Duodenal mucosa (tissue), 2 donors: ENCODE measurements around the gene IQCK.
A peak's percentile ranks its signal among the peaks of the same experiment; 100 is the strongest.
"Not testable (repeated sequence)": the region's sequence is repeated elsewhere in the genome, so short reads cannot be mapped to it uniquely, and the experiment has no call there.

ENCODE experiments used
- H3K27ac ChIP-seq: one replicate; pipeline ENCODE4 v1.7.0; 2013; ENCODE audit warnings: low read depth, low read length
- H3K27me3 ChIP-seq, 2 donors: one replicate each; pipeline ENCODE4 v1.7.0; 2013; ENCODE audit warnings: low read length in 2 of 2, control low read depth in 1 of 2; ENCODE audit not compliant: insufficient read depth in 2 of 2, control insufficient read depth in 1 of 2
- H3K36me3 ChIP-seq, 2 donors: one replicate each; pipeline ENCODE4 v1.7.0; 2013; ENCODE audit warnings: low read length in 2 of 2, control low read depth in 1 of 2; ENCODE audit not compliant: insufficient read depth in 2 of 2, control insufficient read depth in 1 of 2
- H3K4me1 ChIP-seq, 2 donors: one replicate each; pipeline ENCODE4 v1.7.0; 2013; ENCODE audit warnings: low read length in 2 of 2, control low read depth in 1 of 2; ENCODE audit not compliant: insufficient read depth in 2 of 2, control insufficient read depth in 1 of 2
- H3K4me3 ChIP-seq, 2 donors: one replicate each; pipeline ENCODE4 v1.7.0; 2013; ENCODE audit warnings: low read length in 2 of 2, low read depth in 1 of 2
- H3K9ac ChIP-seq, 2 donors: one replicate each; pipeline ENCODE4 v1.7.0; 2013; ENCODE audit warnings: low read length in 2 of 2, low read depth in 1 of 2
- H3K9me3 ChIP-seq, 2 donors: one replicate each; pipeline ENCODE4 v1.7.0; 2013; ENCODE audit warnings: low read length in 2 of 2, control low read depth in 1 of 2; ENCODE audit not compliant: control insufficient read depth in 1 of 2

Gene IQCK

GRCh38 chr16:19785512-19786130 is 67.5 kb downstream of the IQCK start:
- no peaks in the 10 kb centered on the region for H3K36me3 ChIP-seq
- H3K9me3 ChIP-seq, result no peaks in the 10 kb centered on the region
- peak overlapping the region; percentile 5 to 40 for H3K4me3 ChIP-seq
- no peaks in the 10 kb centered on the region for H3K27me3 ChIP-seq
- peaks cover 5 to 6% of the 10 kb centered on the region in 2 donors for H3K4me1 ChIP-seq
- H3K27ac ChIP-seq, result no peak overlapping the region
- no peak overlapping the region for H3K9ac ChIP-seq

DNA sequence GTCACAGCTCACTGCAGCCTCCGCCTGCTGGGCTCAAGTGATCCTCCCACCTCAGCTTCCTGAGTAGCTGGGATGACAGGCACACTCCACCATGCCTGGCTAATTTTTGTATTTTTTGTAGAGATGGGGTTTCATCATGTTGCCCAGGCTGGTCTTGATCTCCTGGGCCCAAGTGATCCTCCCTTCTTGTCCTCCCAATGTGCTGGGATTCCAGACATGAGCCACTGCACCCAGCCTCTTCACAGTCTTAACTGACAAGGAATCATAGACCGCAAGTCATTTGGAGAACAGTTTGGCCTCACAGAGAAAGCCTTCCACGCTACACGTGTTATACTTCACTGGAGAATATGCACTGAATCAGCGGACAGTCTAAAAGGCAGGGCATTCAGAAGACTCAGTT is 83.3 kb downstream of the IQCK start:
- H3K27me3 ChIP-seq, result not testable (repeated sequence)

GRCh38 chr16:19801824-19802223 is 83.8 kb downstream of the IQCK start:
- H3K36me3 ChIP-seq, H3K4me1 ChIP-seq, H3K9ac ChIP-seq, H3K27me3 ChIP-seq, H3K27ac ChIP-seq, H3K4me3 ChIP-seq, H3K9me3 ChIP-seq: not testable (repeated sequence)

More for the DNA sequence above, 83.3 kb downstream of the IQCK start:
- H3K9me3 ChIP-seq, H3K27ac ChIP-seq, H3K36me3 ChIP-seq, H3K9ac ChIP-seq, H3K4me3 ChIP-seq, H3K4me1 ChIP-seq: not testable (repeated sequence)

GRCh38 chr16:19802612-19803011 is 84.5 kb downstream of the IQCK start:
- peaks cover 0 to 5% of the 10 kb centered on the region in 2 donors for H3K9me3 ChIP-seq
- H3K36me3 ChIP-seq, result no peaks in the 10 kb centered on the region
- H3K9ac ChIP-seq, result no peak overlapping the region
- H3K27me3 ChIP-seq, result no peaks in the 10 kb centered on the region
- peaks cover 12 to 14% of the 10 kb centered on the region in 2 donors for H3K4me1 ChIP-seq
- no peak overlapping the region for H3K27ac ChIP-seq
- no peak overlapping the region for H3K4me3 ChIP-seq

DNA sequence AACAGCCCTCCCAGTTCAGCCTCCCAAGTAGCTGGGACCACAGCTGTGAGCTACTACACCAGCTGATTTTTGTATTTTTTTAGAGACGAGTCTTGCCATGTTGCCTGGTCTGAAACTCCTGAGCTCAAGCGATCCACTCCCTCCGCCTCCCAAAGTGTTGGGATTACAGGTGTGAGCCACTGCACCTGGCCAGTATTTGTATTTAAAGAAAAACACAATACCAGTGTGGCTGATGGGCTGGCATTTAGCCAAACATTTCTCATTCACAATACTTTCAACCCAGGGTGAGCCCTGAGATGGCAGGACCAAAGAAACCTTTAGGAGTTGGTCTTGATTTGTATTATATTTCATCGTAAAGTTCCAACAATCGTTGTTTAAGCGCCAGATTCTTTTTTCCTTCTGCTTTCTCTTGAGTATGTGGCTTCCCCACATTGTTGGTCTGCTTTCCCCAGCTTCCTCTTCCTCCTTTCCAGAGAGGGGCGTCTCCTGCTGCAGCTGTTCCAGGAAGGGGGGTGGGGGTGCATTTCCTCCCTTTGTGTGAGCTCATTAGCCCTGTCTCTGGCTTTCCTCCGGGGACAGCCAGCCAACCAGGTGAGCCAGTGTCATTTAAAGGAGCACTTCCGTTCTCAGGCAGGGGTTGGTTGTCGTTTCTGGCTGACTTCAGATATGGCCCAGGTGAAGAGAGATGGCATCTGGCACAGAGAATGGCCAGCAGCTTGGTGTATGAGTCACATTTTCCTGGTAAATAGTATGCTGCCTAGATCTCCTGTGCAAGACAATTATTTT is 86.7 kb downstream of the IQCK start:
- Histone ChIP-seq H3K9ac (no peak overlapping the region), H3K4me3 (peak overlapping the region; percentile 34 to 48), H3K36me3 (no peaks in the 10 kb centered on the region), H3K27me3 (no peaks in the 10 kb centered on the region), H3K4me1 (peaks cover 21 to 24% of the 10 kb centered on the region in 2 donors), H3K9me3 (peaks cover 0 to 5% of the 10 kb centered on the region in 2 donors), H3K27ac (no peak overlapping the region)

DNA sequence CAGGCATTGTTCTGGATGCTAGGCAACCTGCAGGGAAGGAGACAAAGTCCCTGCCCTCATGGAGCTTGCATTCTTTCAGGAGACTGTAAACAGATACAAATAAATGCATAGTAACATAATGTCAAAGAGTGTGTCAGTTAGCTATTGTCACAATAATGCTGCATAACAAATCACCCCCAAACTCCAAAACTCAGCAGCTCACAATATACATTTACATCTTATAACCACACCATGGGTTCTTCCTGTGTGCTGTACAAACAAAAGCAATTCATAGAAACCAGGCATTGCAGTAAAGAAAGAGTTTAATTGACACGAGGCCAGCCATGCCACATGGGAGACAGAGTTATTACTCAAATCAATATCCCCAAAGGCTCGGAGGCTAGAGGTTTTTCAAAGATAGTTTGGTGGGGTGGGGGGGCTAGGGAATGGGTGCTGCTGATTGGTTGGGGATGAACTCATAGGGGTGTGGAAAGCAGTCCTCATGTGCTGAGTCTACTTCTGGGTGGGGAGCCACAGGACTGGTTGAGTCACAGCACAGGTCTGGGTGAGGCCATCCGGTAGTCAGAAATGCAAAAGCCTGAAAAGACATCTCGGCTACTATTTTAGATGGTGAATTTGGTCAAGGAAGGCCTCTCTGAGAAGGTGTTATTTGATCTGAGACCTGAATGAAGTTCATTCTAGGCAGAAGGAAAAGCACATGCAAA is 87.5 kb downstream of the IQCK start:
- Histone ChIP-seq H3K27me3 (no peaks in the 10 kb centered on the region), H3K4me3 (no peak overlapping the region), H3K36me3 (no peaks in the 10 kb centered on the region), H3K9ac (no peak overlapping the region), H3K9me3 (peaks cover 0 to 5% of the 10 kb centered on the region in 2 donors), H3K4me1 (peaks cover 21 to 24% of the 10 kb centered on the region in 2 donors), H3K27ac (no peak overlapping the region)

DNA sequence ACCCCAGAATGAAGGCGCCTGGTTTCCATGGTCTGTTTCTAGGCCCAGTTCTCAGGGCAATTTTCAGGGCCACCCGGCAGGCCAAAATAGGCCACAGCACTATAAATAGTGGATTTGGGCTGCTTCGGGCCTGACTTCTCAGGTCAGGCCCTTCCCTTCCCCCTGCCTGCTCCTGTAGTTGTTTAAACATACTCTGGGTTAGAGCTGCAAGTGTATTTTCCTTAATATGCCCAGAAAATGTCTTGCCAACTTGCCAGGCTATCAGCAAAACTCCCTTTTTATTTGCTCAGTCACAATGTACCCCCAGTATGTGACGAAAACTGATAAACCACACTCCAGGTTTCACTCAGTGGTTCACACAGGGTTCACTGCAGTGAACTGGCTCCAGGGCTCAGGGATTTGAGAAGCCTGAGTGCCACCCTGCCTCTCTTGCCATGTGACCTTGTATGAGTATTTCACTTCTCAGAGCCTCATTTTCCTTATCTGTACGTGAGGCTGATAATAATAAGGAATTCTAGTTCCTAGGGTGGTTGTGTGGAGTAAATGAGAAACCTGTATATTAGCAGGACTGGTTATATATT is 90.1 kb downstream of the IQCK start:
- Histone ChIP-seq H3K27me3 (no peaks in the 10 kb centered on the region), H3K9me3 (peaks cover 0 to 5% of the 10 kb centered on the region in 2 donors), H3K27ac (peak overlapping the region; percentile 55), H3K4me1 (peaks cover 24 to 26% of the 10 kb centered on the region in 2 donors), H3K4me3 (no peak overlapping the region), H3K36me3 (no peaks in the 10 kb centered on the region), H3K9ac (no peak overlapping the region)

- H3K27ac ChIP-seq, result peak overlapping the region; percentile 17
- no peaks in the 10 kb centered on the region for H3K27me3 ChIP-seq
- H3K36me3 ChIP-seq, result no peaks in the 10 kb centered on the region
- H3K9ac ChIP-seq, result no peak overlapping the region
- H3K4me3 ChIP-seq, result no peak overlapping the region
- peaks cover 24 to 26% of the 10 kb centered on the region in 2 donors for H3K4me1 ChIP-seq
- peaks cover 0 to 5% of the 10 kb centered on the region in 2 donors for H3K9me3 ChIP-seq
Measured at GRCh38 chr16:19809121-19809635, 91.1 kb downstream of the IQCK start.

GRCh38 chr16:19809693-19810092 is 91.6 kb downstream of the IQCK start:
- no peaks in the 10 kb centered on the region for H3K36me3 ChIP-seq
- no peak overlapping the region for H3K4me3 ChIP-seq
- H3K9ac ChIP-seq, result no peak overlapping the region
- no peaks in the 10 kb centered on the region for H3K27me3 ChIP-seq
- peak overlapping the region; percentile 17 for H3K27ac ChIP-seq
- H3K9me3 ChIP-seq, result peaks cover 0 to 5% of the 10 kb centered on the region in 2 donors
- peaks cover 19 to 23% of the 10 kb centered on the region in 2 donors for H3K4me1 ChIP-seq
